DND-41 (cell line): ENCODE results near the gene PPP1R13B.

Experiments used
- EZH2 ChIP-seq: IDR thresholded peaks from 3 replicates; pipeline ENCODE4 v1.6.1; 2012; ENCODE audit warnings: borderline replicate concordance, low read depth, mild to moderate bottlenecking, moderate library complexity, low read length, inconsistent platforms; ENCODE audit not compliant: severe bottlenecking
- TF ChIP-seq, protein P1 (sequence below): IDR thresholded peaks from 2 replicates; pipeline ENCODE4 v1.5.1; 2012; ENCODE audit warnings: borderline replicate concordance, low read length, moderate library complexity, mild to moderate bottlenecking; ENCODE audit not compliant: poor library complexity, severe bottlenecking; ENCODE audit errors: extremely low read depth

DNA sequence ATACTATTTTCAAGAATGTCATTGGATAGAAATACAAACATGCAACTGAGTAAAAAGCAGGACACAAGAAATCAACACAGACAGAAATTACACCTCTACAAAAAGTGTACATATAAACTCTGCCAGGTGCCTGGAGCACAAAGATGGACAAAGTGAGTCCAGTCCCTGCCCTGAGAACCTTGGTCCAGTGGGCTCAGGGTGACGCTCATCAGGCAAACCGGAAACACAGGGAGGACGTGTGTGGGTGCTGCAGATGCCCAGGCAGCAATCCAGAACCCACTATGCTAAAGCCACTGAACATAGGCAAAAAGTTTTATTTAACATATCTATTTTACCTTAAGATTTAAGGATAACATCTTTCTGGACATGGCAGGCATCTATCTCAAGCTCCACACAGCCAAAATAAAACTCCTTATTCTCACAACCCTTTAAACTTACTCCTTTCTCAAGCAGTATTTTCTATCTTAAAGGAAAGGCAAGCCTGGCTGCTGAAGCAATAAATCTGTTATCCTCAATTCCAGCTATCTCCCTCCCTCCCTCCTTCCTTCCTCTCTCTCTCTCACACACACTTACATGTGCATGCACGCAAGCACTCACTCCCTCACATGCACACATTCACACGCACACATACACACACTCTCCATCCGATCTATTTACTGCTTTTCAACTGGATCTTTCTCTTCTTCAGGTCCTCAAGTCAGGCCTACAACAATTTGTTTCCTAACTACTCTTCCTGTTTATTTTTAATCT lies 10.2 kb downstream of the PPP1R13B start:
- TF ChIP-seq, protein P1, sequence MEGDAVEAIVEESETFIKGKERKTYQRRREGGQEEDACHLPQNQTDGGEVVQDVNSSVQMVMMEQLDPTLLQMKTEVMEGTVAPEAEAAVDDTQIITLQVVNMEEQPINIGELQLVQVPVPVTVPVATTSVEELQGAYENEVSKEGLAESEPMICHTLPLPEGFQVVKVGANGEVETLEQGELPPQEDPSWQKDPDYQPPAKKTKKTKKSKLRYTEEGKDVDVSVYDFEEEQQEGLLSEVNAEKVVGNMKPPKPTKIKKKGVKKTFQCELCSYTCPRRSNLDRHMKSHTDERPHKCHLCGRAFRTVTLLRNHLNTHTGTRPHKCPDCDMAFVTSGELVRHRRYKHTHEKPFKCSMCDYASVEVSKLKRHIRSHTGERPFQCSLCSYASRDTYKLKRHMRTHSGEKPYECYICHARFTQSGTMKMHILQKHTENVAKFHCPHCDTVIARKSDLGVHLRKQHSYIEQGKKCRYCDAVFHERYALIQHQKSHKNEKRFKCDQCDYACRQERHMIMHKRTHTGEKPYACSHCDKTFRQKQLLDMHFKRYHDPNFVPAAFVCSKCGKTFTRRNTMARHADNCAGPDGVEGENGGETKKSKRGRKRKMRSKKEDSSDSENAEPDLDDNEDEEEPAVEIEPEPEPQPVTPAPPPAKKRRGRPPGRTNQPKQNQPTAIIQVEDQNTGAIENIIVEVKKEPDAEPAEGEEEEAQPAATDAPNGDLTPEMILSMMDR, result no peak
- TF ChIP-seq EZH2, result no peak
